ENCODE data around the gene RTCA. TPM values are rescaled to one million over a fixed set of nuclear protein-coding genes. Genes with fewer than 3 reads are reported as not detected.
A peak's percentile ranks its signal among the peaks of the same experiment; 100 is the strongest.
"Not testable (repeated sequence)": the region's sequence is repeated elsewhere in the genome, so short reads cannot be mapped to it uniquely, and the experiment has no call there.

The RTCA gene
- total RNA-seq, 1 donor from 2014 or later, result 41.0 TPM

- no peak for DNase-seq
Measured at GRCh38 chr1:100261686-100262085, 4.3 kb upstream of the RTCA start.

GRCh38 chr1:100264081-100264480, 1.9 kb upstream of the RTCA start:
- DNase-seq, result not testable (repeated sequence)

- peak; percentile 49 for DNase-seq
Measured at GRCh38 chr1:100265562-100265930, 470 bp upstream of the RTCA start.

- peak; percentile 14 for DNase-seq
Measured at GRCh38 chr1:100266741-100267140, 725 bp downstream of the RTCA start.

- no peak for DNase-seq
Measured at GRCh38 chr1:100267284-100267683, 1.3 kb downstream of the RTCA start.

GRCh38 chr1:100268202-100268601, 2.2 kb downstream of the RTCA start:
- no peak for DNase-seq

- peak; percentile 61 for DNase-seq
Measured at GRCh38 chr1:100277866-100278265, 11.8 kb downstream of the RTCA start.

- no peak for DNase-seq
Measured at GRCh38 chr1:100279358-100279923, 13.4 kb downstream of the RTCA start.

GRCh38 chr1:100279954-100280682, 14.1 kb downstream of the RTCA start:
- DNase-seq, result no peak

- no peak for DNase-seq
Measured at GRCh38 chr1:100284591-100284990, 18.6 kb downstream of the RTCA start.

GRCh38 chr1:100287162-100287561, 21.1 kb downstream of the RTCA start:
- DNase-seq, result no peak

- DNase-seq, result peak; percentile 88
Measured at GRCh38 chr1:100290291-100290690, 24.3 kb downstream of the RTCA start.

- peak; percentile 97 for DNase-seq
Measured at GRCh38 chr1:100292711-100293110, 26.7 kb downstream of the RTCA start.

- DNase-seq, result no peak
Measured at GRCh38 chr1:100296140-100296539, 30.1 kb downstream of the RTCA start.

GRCh38 chr1:100296997-100297396, 31.0 kb downstream of the RTCA start:
- not testable (repeated sequence) for DNase-seq

GRCh38 chr1:100298512-100298911, 32.5 kb downstream of the RTCA start:
- DNase-seq, result no peak

- DNase-seq, result no peak
Measured at GRCh38 chr1:100299521-100300222, 33.7 kb downstream of the RTCA start.

GRCh38 chr1:100300691-100301090, 34.7 kb downstream of the RTCA start:
- DNase-seq, result no peak

- no peak for DNase-seq
Measured at GRCh38 chr1:100302739-100303138, 36.7 kb downstream of the RTCA start.

GRCh38 chr1:100304227-100304626, 38.2 kb downstream of the RTCA start:
- no peak for DNase-seq

- no peak for DNase-seq
Measured at GRCh38 chr1:100304921-100305320, 38.9 kb downstream of the RTCA start.

- DNase-seq, result no peak
Measured at GRCh38 chr1:100305954-100306353, 39.9 kb downstream of the RTCA start.

GRCh38 chr1:100306735-100307313, 40.8 kb downstream of the RTCA start:
- peak; percentile 75 for DNase-seq

GRCh38 chr1:100308777-100309176, 42.8 kb downstream of the RTCA start:
- peak; percentile 81 for DNase-seq

Measured in dermis blood vessel endothelial cell (primary cell).